GM21825 (cell line): ENCODE results near the gene CYTL1.
"Not testable (repeated sequence)": the region's sequence is repeated elsewhere in the genome, so short reads cannot be mapped to it uniquely, and the experiment has no call there.

ENCODE experiments used
- ATAC-seq: cut with Tn5 transposase; IDR thresholded peaks from one replicate; pipeline ENCODE4 v1.9.1; 2021; ENCODE audit warnings: mild to moderate bottlenecking, moderate library complexity; ENCODE audit not compliant: unreplicated experiment

CYTL1 gene

GRCh38 chr4:5003372-5003857 lies 15.8 kb downstream of the CYTL1 start:
- no peak for ATAC-seq

- not testable (repeated sequence) for ATAC-seq
Observed at GRCh38 chr4:5001641-5002040, 17.6 kb downstream of the CYTL1 start.

- ATAC-seq, result not testable (repeated sequence)
Observed at GRCh38 chr4:4996935-4997334, 22.3 kb downstream of the CYTL1 start.

- ATAC-seq, result no peak
Observed at GRCh38 chr4:4995908-4996265, 23.4 kb downstream of the CYTL1 start.

GRCh38 chr4:4995103-4995907 lies 24.0 kb downstream of the CYTL1 start:
- no peak for ATAC-seq

- ATAC-seq, result no peak
Observed at GRCh38 chr4:4994312-4995097, 24.8 kb downstream of the CYTL1 start.

- ATAC-seq, result no peak
Observed at GRCh38 chr4:4992833-4993232, 26.4 kb downstream of the CYTL1 start.

GRCh38 chr4:4991541-4992099 lies 27.6 kb downstream of the CYTL1 start:
- no peak for ATAC-seq

- no peak for ATAC-seq
Observed at GRCh38 chr4:4990857-4991540, 28.3 kb downstream of the CYTL1 start.

GRCh38 chr4:4990329-4990728 lies 28.9 kb downstream of the CYTL1 start:
- ATAC-seq, result no peak

GRCh38 chr4:4989083-4989622 lies 30.1 kb downstream of the CYTL1 start:
- no peak for ATAC-seq

- ATAC-seq, result no peak
Observed at GRCh38 chr4:4987656-4988055, 31.6 kb downstream of the CYTL1 start.

GRCh38 chr4:4986841-4987240 lies 32.4 kb downstream of the CYTL1 start:
- no peak for ATAC-seq

- ATAC-seq, result no peak
Observed at GRCh38 chr4:4985844-4986243, 33.4 kb downstream of the CYTL1 start.

- no peak for ATAC-seq
Observed at GRCh38 chr4:4985036-4985435, 34.2 kb downstream of the CYTL1 start.

- ATAC-seq, result no peak
Observed at GRCh38 chr4:4984186-4984585, 35.1 kb downstream of the CYTL1 start.

GRCh38 chr4:4981827-4982226 lies 37.4 kb downstream of the CYTL1 start:
- ATAC-seq, result no peak

GRCh38 chr4:4981427-4981826 lies 37.8 kb downstream of the CYTL1 start:
- ATAC-seq, result no peak

- ATAC-seq, result no peak
Observed at GRCh38 chr4:4980621-4981230, 38.5 kb downstream of the CYTL1 start.

GRCh38 chr4:4979971-4980370 lies 39.3 kb downstream of the CYTL1 start:
- no peak for ATAC-seq
